IgD-negative memory B cell (primary cell): ENCODE measurements around the gene PKD1. TPM values are rescaled to one million over a fixed set of nuclear protein-coding genes. Genes with fewer than 3 reads are reported as not detected.

Experiments
- H3K27ac Mint-ChIP-seq, 3 donors: one replicate each; pipeline ENCODE4 v1.8.0; 2020 to 2022; ENCODE audit warnings: mild to moderate bottlenecking in 3 of 3, mixed read lengths in 3 of 3, moderate library complexity in 1 of 3
- H3K27me3 Mint-ChIP-seq: one replicate; pipeline ENCODE4 v1.8.0; 2021; ENCODE audit warnings: mixed read lengths
- H3K36me3 Mint-ChIP-seq: one replicate; pipeline ENCODE4 v1.8.0; 2020; ENCODE audit warnings: mild to moderate bottlenecking, mixed read lengths
- H3K4me1 Mint-ChIP-seq, 3 donors: one replicate each; pipeline ENCODE4 v1.8.0; 2020 to 2022; ENCODE audit warnings: mixed read lengths in 3 of 3, mild to moderate bottlenecking in 1 of 3
- H3K4me3 Mint-ChIP-seq, 4 donors: one replicate each; pipeline ENCODE4 v1.8.0; 2020 to 2022; ENCODE audit warnings: mild to moderate bottlenecking in 4 of 4, mixed read lengths in 4 of 4, moderate library complexity in 3 of 4
- H3K9me3 Mint-ChIP-seq, 3 donors: one replicate each; pipeline ENCODE4 v1.8.0; 2020 to 2021; ENCODE audit warnings: mixed read lengths in 3 of 3, mild to moderate bottlenecking in 1 of 3
- polyA plus RNA-seq: library from polyadenylated mRNA; unstranded; fragments of 300-500 nt; fragmentation: Illumina TruSeq; gene quantifications from one replicate; pipeline ENCODE4 v1.2.3, GENCODE V29; 2021

The PKD1 gene
- polyA plus RNA-seq, 1 donor from 2014 or later = 7.4 TPM

GRCh38 chr16:2160915-2161551, 25.3 kb upstream of the PKD1 start:
- Mint-ChIP-seq H3K27me3 (no peaks in the 10 kb centered on the region), H3K4me3 (peak overlapping the region in 2 of 4 donors; percentile 17 to 84), H3K9me3 (no peaks in the 10 kb centered on the region), H3K27ac (peak overlapping the region in 1 of 3 donors; percentile 19), H3K36me3 (no peaks in the 10 kb centered on the region), H3K4me1 (peaks cover 0 to 22% (median 21%) of the 10 kb centered on the region in 3 donors)

GRCh38 chr16:2159175-2159838, 23.6 kb upstream of the PKD1 start:
- Mint-ChIP-seq H3K27ac (peak overlapping the region in 1 of 3 donors; percentile 32), H3K4me1 (peaks cover 4 to 28% (median 21%) of the 10 kb centered on the region in 3 donors), H3K4me3 (peak overlapping the region; percentile 22 to 38 (median 30)), H3K9me3 (no peaks in the 10 kb centered on the region), H3K27me3 (no peaks in the 10 kb centered on the region), H3K36me3 (no peaks in the 10 kb centered on the region)

- Mint-ChIP-seq H3K27me3 (no peaks in the 10 kb centered on the region), H3K27ac (peak overlapping the region in 1 of 3 donors; percentile 23), H3K9me3 (no peaks in the 10 kb centered on the region), H3K4me3 (peak overlapping the region in 2 of 4 donors; percentile 17 to 23), H3K4me1 (peaks cover 8 to 34% (median 26%) of the 10 kb centered on the region in 3 donors), H3K36me3 (no peaks in the 10 kb centered on the region)
These were observed 22.6 kb upstream of the PKD1 start for GRCh38 chr16:2158262-2158638.

GRCh38 chr16:2157480-2158261, 22.0 kb upstream of the PKD1 start:
- Mint-ChIP-seq H3K4me1 (peaks cover 9 to 36% (median 29%) of the 10 kb centered on the region in 3 donors), H3K4me3 (peak overlapping the region; percentile 23 to 99 (median 75)), H3K27ac (peak overlapping the region; percentile 23 to 94 (median 39)), H3K36me3 (no peaks in the 10 kb centered on the region), H3K9me3 (no peaks in the 10 kb centered on the region), H3K27me3 (no peaks in the 10 kb centered on the region)

DNA sequence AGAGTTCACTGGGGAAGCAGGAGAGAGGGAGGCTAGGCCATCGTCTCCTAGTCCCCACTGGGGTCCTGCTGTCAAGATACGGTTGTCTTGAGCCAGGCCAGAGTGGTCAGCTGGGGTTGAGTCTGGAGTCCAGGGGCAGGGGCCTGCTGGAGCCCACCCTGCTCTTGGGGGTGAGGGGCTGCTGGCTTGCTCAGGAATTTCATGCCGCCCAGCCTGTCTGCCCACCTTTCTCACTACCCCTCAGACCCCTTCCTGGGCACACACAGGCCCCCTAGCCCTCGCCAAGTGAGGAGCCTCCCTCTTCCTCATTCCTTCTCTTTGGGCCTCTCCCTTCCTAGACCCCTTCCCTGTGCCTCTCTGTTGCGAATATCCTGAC, 21.1 kb upstream of the PKD1 start:
- Mint-ChIP-seq H3K27me3 (no peaks in the 10 kb centered on the region), H3K4me3 (peak overlapping the region; percentile 91 to 99 (median 95)), H3K9me3 (no peaks in the 10 kb centered on the region), H3K36me3 (no peaks in the 10 kb centered on the region), H3K4me1 (peaks cover 9 to 40% (median 31%) of the 10 kb centered on the region in 3 donors), H3K27ac (peak overlapping the region; percentile 39 to 94 (median 92))

- Mint-ChIP-seq H3K27me3 (no peaks in the 10 kb centered on the region), H3K36me3 (peaks cover 2% of the 10 kb centered on the region), H3K4me3 (peak overlapping the region; percentile 91 to 99 (median 95)), H3K27ac (peak overlapping the region; percentile 92 to 94 (median 93)), H3K4me1 (peaks cover 12 to 43% (median 36%) of the 10 kb centered on the region in 3 donors), H3K9me3 (no peaks in the 10 kb centered on the region)
These were observed 20.5 kb upstream of the PKD1 start for GRCh38 chr16:2155977-2156848.

DNA sequence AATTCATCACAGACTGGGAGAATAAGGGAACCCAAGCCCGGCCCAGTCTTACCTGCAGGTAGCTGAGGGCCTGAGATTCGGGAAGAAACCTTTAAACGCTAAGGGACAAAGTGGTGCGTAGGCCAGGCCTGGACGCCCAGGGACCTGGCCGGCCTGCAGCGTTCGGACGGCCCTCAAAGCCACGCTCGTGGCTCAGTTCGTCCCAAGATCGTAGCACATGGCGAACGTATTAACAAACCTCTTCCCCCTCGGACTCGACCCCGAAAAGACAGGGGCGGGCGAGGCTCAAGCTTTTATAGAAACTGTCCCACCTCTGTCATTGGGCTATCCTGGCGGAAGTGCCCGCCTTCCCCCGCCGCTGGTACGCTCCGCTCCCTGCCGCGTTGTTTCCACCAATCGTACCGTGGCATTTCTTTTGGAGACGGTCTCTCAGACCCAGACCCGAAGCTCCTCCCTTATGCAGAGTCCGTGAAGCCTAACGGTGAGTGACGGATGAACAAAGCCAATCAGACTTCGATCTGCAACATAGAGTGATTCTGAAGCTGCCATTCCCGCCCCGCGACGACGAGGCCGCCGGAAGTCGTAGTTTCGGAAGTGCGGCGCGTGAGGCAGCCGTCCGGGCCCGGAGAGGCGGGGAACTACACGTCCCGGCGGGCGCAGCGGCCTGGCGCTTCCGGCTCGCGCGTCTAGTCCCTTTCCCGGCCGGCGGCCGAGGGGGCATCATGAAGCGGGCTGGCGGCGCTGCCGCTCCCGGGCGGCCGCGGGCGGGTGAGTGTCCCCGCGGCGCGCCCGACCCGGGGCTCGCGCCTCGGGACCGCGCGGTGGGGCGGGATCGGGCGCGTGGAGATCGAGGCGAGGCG, 19.6 kb upstream of the PKD1 start, which contains the start of gene TRAF7:
Gene TRAF7, plus strand, starts transcription at position 692 of the 860 bp plus-strand sequence. CDS start 8,139 bp downstream, outside the sequence.
- peak within 1 kb of the TSS; percentile 93 to 99 (median 95) for H3K4me3 Mint-ChIP-seq
- no peaks in the 10 kb centered on the region for H3K27me3 Mint-ChIP-seq
- peaks cover 13 to 46% (median 39%) of the 10 kb centered on the region in 3 donors for H3K4me1 Mint-ChIP-seq
- H3K27ac Mint-ChIP-seq = peak within 1 kb of the TSS; percentile 92 to 94 (median 93)
- H3K9me3 Mint-ChIP-seq = no peaks in the 10 kb centered on the region
- peaks cover 2% of the 10 kb centered on the region for H3K36me3 Mint-ChIP-seq

GRCh38 chr16:2154533-2155090, 18.9 kb upstream of the PKD1 start:
- Mint-ChIP-seq H3K4me3 (peak overlapping the region; percentile 82 to 94 (median 93)), H3K9me3 (no peaks in the 10 kb centered on the region), H3K4me1 (peaks cover 13 to 50% (median 43%) of the 10 kb centered on the region in 3 donors), H3K27me3 (no peaks in the 10 kb centered on the region), H3K27ac (peak overlapping the region; percentile 62 to 93 (median 90)), H3K36me3 (peaks cover 2% of the 10 kb centered on the region)

DNA sequence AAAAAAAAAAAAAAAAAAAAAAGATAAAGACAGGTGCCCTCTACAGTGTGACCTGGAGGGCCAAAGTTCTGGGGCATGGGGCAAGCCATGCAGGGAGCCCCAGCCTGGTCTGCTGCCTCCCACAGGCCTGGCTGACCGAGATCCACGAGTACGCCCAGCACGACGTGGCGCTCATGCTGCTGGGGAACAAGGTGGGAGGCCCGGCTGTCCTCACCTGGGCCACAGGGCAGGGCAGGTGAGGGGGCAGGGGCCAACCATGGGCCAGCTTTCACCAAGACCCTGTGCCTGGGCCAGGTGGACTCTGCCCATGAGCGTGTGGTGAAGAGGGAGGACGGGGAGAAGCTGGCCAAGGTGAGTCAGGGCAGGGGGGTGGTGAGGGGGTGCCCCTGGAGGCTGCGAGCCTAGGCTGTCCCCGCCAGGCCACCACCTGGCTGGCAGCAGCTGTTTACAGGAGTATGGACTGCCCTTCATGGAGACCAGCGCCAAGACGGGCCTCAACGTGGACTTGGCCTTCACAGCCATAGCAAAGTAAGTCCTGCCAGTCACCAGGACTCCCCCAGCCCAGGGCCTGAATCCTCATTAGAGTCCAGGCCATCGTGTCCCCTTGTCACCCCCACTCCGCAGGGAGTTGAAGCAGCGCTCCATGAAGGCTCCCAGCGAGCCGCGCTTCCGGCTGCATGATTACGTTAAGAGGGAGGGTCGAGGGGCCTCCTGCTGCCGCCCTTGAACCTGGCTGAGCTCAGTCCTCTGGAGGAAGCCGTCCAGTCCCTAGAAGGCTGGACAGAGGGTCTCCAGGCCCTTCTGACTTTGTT, 17.2 kb upstream of the PKD1 start:
- Mint-ChIP-seq H3K27me3 (no peaks in the 10 kb centered on the region), H3K27ac (peak overlapping the region; percentile 47 to 80 (median 62)), H3K9me3 (no peaks in the 10 kb centered on the region), H3K4me3 (peak overlapping the region; percentile 82 to 94 (median 93)), H3K36me3 (peaks cover 2% of the 10 kb centered on the region), H3K4me1 (peaks cover 13 to 46% (median 39%) of the 10 kb centered on the region in 3 donors)

DNA sequence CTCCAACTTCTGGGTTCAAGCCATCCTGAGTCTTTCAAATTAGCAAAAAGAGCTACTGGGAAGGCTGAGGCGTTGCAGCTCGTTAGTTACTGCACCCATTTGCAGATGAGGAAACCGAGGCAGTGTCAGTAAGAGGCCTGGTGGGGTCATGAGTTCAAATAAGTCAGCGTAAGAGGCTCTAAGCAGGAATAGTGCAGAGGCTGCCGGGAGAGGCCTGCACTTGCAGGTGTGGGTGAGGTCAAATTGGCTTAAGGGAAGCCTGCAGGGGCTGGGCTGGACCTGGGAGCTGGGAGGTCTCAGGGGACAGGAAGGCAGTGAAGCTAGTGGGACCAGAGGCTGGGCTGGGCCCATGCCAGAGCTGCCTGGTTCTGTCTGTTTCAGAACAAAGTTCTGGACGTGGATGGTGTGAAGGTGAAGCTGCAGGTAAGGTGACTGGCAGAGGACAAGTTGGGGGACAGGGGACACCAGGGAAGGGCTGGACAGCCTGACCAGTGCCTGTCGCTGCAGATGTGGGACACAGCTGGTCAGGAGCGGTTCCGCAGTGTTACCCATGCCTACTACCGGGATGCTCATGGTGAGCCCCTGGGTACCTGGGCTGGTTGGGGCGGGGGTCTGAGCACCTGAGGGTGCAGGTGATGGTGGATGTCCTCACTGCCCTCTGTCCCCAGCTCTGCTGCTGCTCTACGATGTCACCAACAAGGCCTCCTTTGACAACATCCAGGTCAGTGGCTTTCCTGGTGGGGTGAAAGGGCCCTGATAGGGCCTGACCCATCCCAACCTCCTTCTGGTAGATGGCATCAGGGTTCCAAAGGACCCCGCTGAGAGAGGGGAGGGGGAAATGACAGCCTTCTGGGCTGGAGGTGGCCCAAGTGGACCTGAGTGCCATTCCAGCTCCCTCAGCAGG, 15.7 kb upstream of the PKD1 start:
- Mint-ChIP-seq H3K27ac (peak overlapping the region in 2 of 3 donors; percentile 16 to 23), H3K4me1 (peaks cover 13 to 35% (median 28%) of the 10 kb centered on the region in 3 donors), H3K9me3 (no peaks in the 10 kb centered on the region), H3K27me3 (no peaks in the 10 kb centered on the region), H3K36me3 (peaks cover 2% of the 10 kb centered on the region), H3K4me3 (peak overlapping the region; percentile 38 to 85 (median 77))

DNA sequence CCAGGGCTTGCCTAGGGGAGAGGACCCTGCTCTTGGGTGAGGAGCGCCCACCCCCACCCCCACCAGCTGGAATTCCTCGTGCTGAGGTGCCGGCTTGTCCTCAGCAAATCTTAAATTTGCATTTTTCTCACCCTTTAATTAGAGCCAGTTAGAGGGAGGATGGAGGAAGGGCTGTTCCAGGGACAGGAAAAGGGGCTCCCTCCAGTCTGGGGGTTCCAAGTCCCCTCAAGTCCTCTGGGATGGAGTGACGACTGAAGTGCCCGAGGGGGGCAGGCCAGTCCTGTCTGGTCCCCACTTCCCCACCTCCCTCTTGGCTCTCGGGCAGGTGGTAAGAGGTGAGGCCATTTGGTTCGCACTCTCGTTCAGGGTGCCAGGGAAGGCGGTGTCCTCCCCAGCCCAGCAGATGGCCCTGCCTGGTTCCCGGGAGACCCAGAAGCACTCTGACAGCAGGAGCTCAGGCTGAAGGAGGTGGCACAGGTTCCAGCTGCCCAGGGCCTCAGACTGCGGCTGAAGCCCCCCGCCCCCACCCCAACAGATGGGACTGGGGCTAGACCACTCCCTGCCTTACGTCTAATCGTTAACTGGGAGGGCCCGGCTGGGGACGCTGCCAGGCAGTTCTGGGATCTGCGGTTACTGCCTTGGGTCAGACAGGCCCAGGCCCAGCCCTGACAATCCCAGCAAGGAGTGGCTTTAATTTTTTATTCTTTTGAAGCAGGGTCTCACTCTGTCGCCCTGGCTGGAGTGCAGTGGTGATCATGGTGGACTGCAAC, 14.9 kb upstream of the PKD1 start:
- H3K36me3 Mint-ChIP-seq = peaks cover 2% of the 10 kb centered on the region
- no peaks in the 10 kb centered on the region for H3K27me3 Mint-ChIP-seq
- peak overlapping the region in 3 of 4 donors; percentile 27 to 85 (median 70) for H3K4me3 Mint-ChIP-seq
- H3K9me3 Mint-ChIP-seq = no peaks in the 10 kb centered on the region
- peaks cover 13 to 32% (median 25%) of the 10 kb centered on the region in 3 donors for H3K4me1 Mint-ChIP-seq
- peak overlapping the region in 1 of 3 donors; percentile 36 for H3K27ac Mint-ChIP-seq
